Activated gamma-delta T cell treated with anti-CD3 and anti-CD28 coated beads, Interleukin-2, amount 50 U/mL, for 16 hours (primary cell): ENCODE data around the gene KLF9.

Experiments used
- DNase-seq: peaks from one replicate; pipeline ENCODE4 v3.0.0-alpha.2; 2020; ENCODE audit warnings: low read depth

Gene KLF9

GRCh38 chr9:70363760-70364159 is 50.7 kb downstream of the KLF9 start:
- DNase-seq: no peak

- DNase-seq: no peak
Observed at GRCh38 chr9:70362952-70363351, 51.5 kb downstream of the KLF9 start.

- no peak for DNase-seq
Observed at GRCh38 chr9:70355801-70356200, 58.7 kb downstream of the KLF9 start.

- DNase-seq: no peak
Observed at GRCh38 chr9:70352802-70353201, 61.7 kb downstream of the KLF9 start.

- no peak for DNase-seq
Observed at GRCh38 chr9:70352356-70352755, 62.1 kb downstream of the KLF9 start.

- DNase-seq: no peak
Observed at GRCh38 chr9:70347046-70347445, 67.4 kb downstream of the KLF9 start.

GRCh38 chr9:70340572-70340971 is 73.9 kb downstream of the KLF9 start:
- DNase-seq: no peak
